ENCODE measurements around the gene BCAR1. TPM values are rescaled to one million over a fixed set of nuclear protein-coding genes. Genes with fewer than 3 reads are reported as not detected.
"Not testable (repeated sequence)": the region's sequence is repeated elsewhere in the genome, so short reads cannot be mapped to it uniquely, and the experiment has no call there.

BCAR1 gene
- polyA plus RNA-seq, 2 donors = 20.2 to 25.7 TPM

GRCh38 chr16:75208861-75209505, 42.4 kb downstream of the BCAR1 start:
- Histone ChIP-seq H3K9me3 (ENCODE audit: control insufficient read depth in 2 of 2, insufficient read depth in 1 of 2, low read depth in 1 of 2, low read length in 1 of 2) (no peaks in the 10 kb centered on the region), H3K27me3 (ENCODE audit: control insufficient read depth in 1 of 2, insufficient read depth in 2 of 2, low read length in 2 of 2) (no peaks in the 10 kb centered on the region), H3K27ac (ENCODE audit: low read depth in 2 of 2, low read length in 1 of 2) (no peak overlapping the region), H3K4me1 (ENCODE audit: control insufficient read depth in 2 of 2, insufficient read depth in 2 of 2, low read length in 1 of 2) (peaks cover 2 to 4% of the 10 kb centered on the region in 2 donors), H3K36me3 (ENCODE audit: control insufficient read depth in 2 of 2, insufficient read depth in 2 of 2, low read length in 1 of 2) (no peaks in the 10 kb centered on the region), H3K4me3 (ENCODE audit: low read depth in 1 of 2, low read length in 2 of 2) (no peak overlapping the region)
- WGBS, 2 donors = 85 to 88% methylated on average over 27 of the region's 27 CpGs

GRCh38 chr16:75208242-75208825, 43.1 kb downstream of the BCAR1 start:
- H3K27me3 ChIP-seq (ENCODE audit: control insufficient read depth in 1 of 2, insufficient read depth in 2 of 2, low read length in 2 of 2) = no peaks in the 10 kb centered on the region
- H3K9me3 ChIP-seq (ENCODE audit: control insufficient read depth in 2 of 2, insufficient read depth in 1 of 2, low read depth in 1 of 2, low read length in 1 of 2) = no peaks in the 10 kb centered on the region
- no peak overlapping the region for H3K4me3 ChIP-seq (ENCODE audit: low read depth in 1 of 2, low read length in 2 of 2)
- no peak overlapping the region for H3K27ac ChIP-seq (ENCODE audit: low read depth in 2 of 2, low read length in 1 of 2)
- H3K4me1 ChIP-seq (ENCODE audit: control insufficient read depth in 2 of 2, insufficient read depth in 2 of 2, low read length in 1 of 2) = peaks cover 2 to 4% of the 10 kb centered on the region in 2 donors
- 72 to 78% methylated on average over 13 of the region's 13 CpGs for WGBS, 2 donors
- H3K36me3 ChIP-seq (ENCODE audit: control insufficient read depth in 2 of 2, insufficient read depth in 2 of 2, low read length in 1 of 2) = no peaks in the 10 kb centered on the region

GRCh38 chr16:75207831-75208230, 43.6 kb downstream of the BCAR1 start:
- H3K27me3 ChIP-seq (ENCODE audit: control insufficient read depth in 1 of 2, insufficient read depth in 2 of 2, low read length in 2 of 2) = no peaks in the 10 kb centered on the region
- 68 to 84% methylated on average over 11 of the region's 11 CpGs for WGBS, 2 donors
- H3K27ac ChIP-seq (ENCODE audit: low read depth in 2 of 2, low read length in 1 of 2) = no peak overlapping the region
- no peaks in the 10 kb centered on the region for H3K36me3 ChIP-seq (ENCODE audit: control insufficient read depth in 2 of 2, insufficient read depth in 2 of 2, low read length in 1 of 2)
- peaks cover 2 to 4% of the 10 kb centered on the region in 2 donors for H3K4me1 ChIP-seq (ENCODE audit: control insufficient read depth in 2 of 2, insufficient read depth in 2 of 2, low read length in 1 of 2)
- no peaks in the 10 kb centered on the region for H3K9me3 ChIP-seq (ENCODE audit: control insufficient read depth in 2 of 2, insufficient read depth in 1 of 2, low read depth in 1 of 2, low read length in 1 of 2)
- no peak overlapping the region for H3K4me3 ChIP-seq (ENCODE audit: low read depth in 1 of 2, low read length in 2 of 2)

GRCh38 chr16:75206749-75207451, 44.5 kb downstream of the BCAR1 start, which contains the start of gene CTRB2:
Gene CTRB2 (minus strand): TSS chr16:75207161. CDS start chr16:75207141, 20 bp downstream.
- Histone ChIP-seq H3K36me3 (ENCODE audit: control insufficient read depth in 2 of 2, insufficient read depth in 2 of 2, low read length in 1 of 2) (no peaks in the 10 kb centered on the region), H3K9me3 (ENCODE audit: control insufficient read depth in 2 of 2, insufficient read depth in 1 of 2, low read depth in 1 of 2, low read length in 1 of 2) (no peaks in the 10 kb centered on the region), H3K27me3 (ENCODE audit: control insufficient read depth in 1 of 2, insufficient read depth in 2 of 2, low read length in 2 of 2) (no peaks in the 10 kb centered on the region), H3K4me1 (ENCODE audit: control insufficient read depth in 2 of 2, insufficient read depth in 2 of 2, low read length in 1 of 2) (peaks cover 2 to 4% of the 10 kb centered on the region in 2 donors), H3K27ac (ENCODE audit: low read depth in 2 of 2, low read length in 1 of 2) (no peak within 1 kb of the TSS), H3K4me3 (ENCODE audit: low read depth in 1 of 2, low read length in 2 of 2) (no peak within 1 kb of the TSS)
- 71 to 82% methylated on average over 24 of the region's 24 CpGs for WGBS, 2 donors

- H3K4me1 ChIP-seq (ENCODE audit: control insufficient read depth in 2 of 2, insufficient read depth in 2 of 2, low read length in 1 of 2); H3K27ac ChIP-seq (ENCODE audit: low read depth in 2 of 2, low read length in 1 of 2); H3K9me3 ChIP-seq (ENCODE audit: control insufficient read depth in 2 of 2, insufficient read depth in 1 of 2, low read depth in 1 of 2, low read length in 1 of 2); H3K4me3 ChIP-seq (ENCODE audit: low read depth in 1 of 2, low read length in 2 of 2); H3K36me3 ChIP-seq (ENCODE audit: control insufficient read depth in 2 of 2, insufficient read depth in 2 of 2, low read length in 1 of 2); H3K27me3 ChIP-seq (ENCODE audit: control insufficient read depth in 1 of 2, insufficient read depth in 2 of 2, low read length in 2 of 2): not testable (repeated sequence)
- WGBS, 2 donors = 60 to 63% methylated on average over 18 to 19 of the region's 25 CpGs
Measured at GRCh38 chr16:75205961-75206748, 45.3 kb downstream of the BCAR1 start.

GRCh38 chr16:75205438-75205837, 46.0 kb downstream of the BCAR1 start:
- not testable (repeated sequence) for H3K4me1 ChIP-seq (ENCODE audit: control insufficient read depth in 2 of 2, insufficient read depth in 2 of 2, low read length in 1 of 2); H3K36me3 ChIP-seq (ENCODE audit: control insufficient read depth in 2 of 2, insufficient read depth in 2 of 2, low read length in 1 of 2); H3K27ac ChIP-seq (ENCODE audit: low read depth in 2 of 2, low read length in 1 of 2); H3K9me3 ChIP-seq (ENCODE audit: control insufficient read depth in 2 of 2, insufficient read depth in 1 of 2, low read depth in 1 of 2, low read length in 1 of 2); H3K27me3 ChIP-seq (ENCODE audit: control insufficient read depth in 1 of 2, insufficient read depth in 2 of 2, low read length in 2 of 2); H3K4me3 ChIP-seq (ENCODE audit: low read depth in 1 of 2, low read length in 2 of 2)
- 60 to 88% methylated on average over 2 to 10 of the region's 19 CpGs for WGBS, 2 donors

GRCh38 chr16:75204905-75205304, 46.5 kb downstream of the BCAR1 start:
- not testable (repeated sequence) for H3K27ac ChIP-seq (ENCODE audit: low read depth in 2 of 2, low read length in 1 of 2); H3K27me3 ChIP-seq (ENCODE audit: control insufficient read depth in 1 of 2, insufficient read depth in 2 of 2, low read length in 2 of 2); H3K36me3 ChIP-seq (ENCODE audit: control insufficient read depth in 2 of 2, insufficient read depth in 2 of 2, low read length in 1 of 2); H3K4me3 ChIP-seq (ENCODE audit: low read depth in 1 of 2, low read length in 2 of 2); H3K9me3 ChIP-seq (ENCODE audit: control insufficient read depth in 2 of 2, insufficient read depth in 1 of 2, low read depth in 1 of 2, low read length in 1 of 2); H3K4me1 ChIP-seq (ENCODE audit: control insufficient read depth in 2 of 2, insufficient read depth in 2 of 2, low read length in 1 of 2)
- WGBS, 2 donors = no CpG with 5 or more reads among the region's 20 CpGs

GRCh38 chr16:75204410-75204758, 47.0 kb downstream of the BCAR1 start:
- Histone ChIP-seq H3K4me3 (ENCODE audit: low read depth in 1 of 2, low read length in 2 of 2) (no peak overlapping the region), H3K27ac (ENCODE audit: low read depth in 2 of 2, low read length in 1 of 2) (no peak overlapping the region), H3K4me1 (ENCODE audit: control insufficient read depth in 2 of 2, insufficient read depth in 2 of 2, low read length in 1 of 2) (peaks cover 2 to 4% of the 10 kb centered on the region in 2 donors), H3K9me3 (ENCODE audit: control insufficient read depth in 2 of 2, insufficient read depth in 1 of 2, low read depth in 1 of 2, low read length in 1 of 2) (no peaks in the 10 kb centered on the region), H3K36me3 (ENCODE audit: control insufficient read depth in 2 of 2, insufficient read depth in 2 of 2, low read length in 1 of 2) (no peaks in the 10 kb centered on the region), H3K27me3 (ENCODE audit: control insufficient read depth in 1 of 2, insufficient read depth in 2 of 2, low read length in 2 of 2) (no peaks in the 10 kb centered on the region)
- WGBS, 2 donors = 88 to 96% methylated on average over 4 to 6 of the region's 6 CpGs

GRCh38 chr16:75203667-75204409, 47.6 kb downstream of the BCAR1 start:
- H3K4me1 ChIP-seq (ENCODE audit: control insufficient read depth in 2 of 2, insufficient read depth in 2 of 2, low read length in 1 of 2) = peaks cover 2 to 4% of the 10 kb centered on the region in 2 donors
- no peaks in the 10 kb centered on the region for H3K36me3 ChIP-seq (ENCODE audit: control insufficient read depth in 2 of 2, insufficient read depth in 2 of 2, low read length in 1 of 2)
- H3K4me3 ChIP-seq (ENCODE audit: low read depth in 1 of 2, low read length in 2 of 2) = no peak overlapping the region
- WGBS, 2 donors = 79 to 82% methylated on average over 13 of the region's 13 CpGs
- H3K9me3 ChIP-seq (ENCODE audit: control insufficient read depth in 2 of 2, insufficient read depth in 1 of 2, low read depth in 1 of 2, low read length in 1 of 2) = no peaks in the 10 kb centered on the region
- no peaks in the 10 kb centered on the region for H3K27me3 ChIP-seq (ENCODE audit: control insufficient read depth in 1 of 2, insufficient read depth in 2 of 2, low read length in 2 of 2)
- no peak overlapping the region for H3K27ac ChIP-seq (ENCODE audit: low read depth in 2 of 2, low read length in 1 of 2)

All from esophagus (tissue), 2 donors.